Measurements from ENCODE around the gene NDUFB4. TPM values are rescaled to one million over a fixed set of nuclear protein-coding genes. Genes with fewer than 3 reads are reported as not detected.

Gene NDUFB4
- total and polyA plus RNA-seq, 9 of the 15 experiments (the other 6 are each of a cell fraction or from before 2014, with no cell fraction given), result 124 to 670 (median 227) TPM

- TF ChIP-seq ELF1 (tag; IDR thresholded peaks at IDR 0.05) (no peak), RBM25 (IDR thresholded peaks at IDR 0.05; ENCODE audit: low read depth, low read length, severe bottlenecking) (peak; percentile 75), MED1 (CRISPR knock-in tag; IDR thresholded peaks at IDR 0.05; ENCODE audit: borderline replicate concordance) (no peak), DEAF1 (CRISPR knock-in tag; IDR thresholded peaks at IDR 0.05) (no peak), PKNOX1 (IDR thresholded peaks at IDR 0.05) (peak; percentile 70), CBX3 (IDR thresholded peaks at IDR 0.05; ENCODE audit: borderline replicate concordance in 1 of 2, low read length in 2 of 2) (0 out of 3 replicates have a peak, but pooled peaks of 1 of the 2 experiments have one; percentile 35), COPS2 (conservative IDR thresholded peaks at IDR 0.05) (no peak), GATA2 (CRISPR knock-in tag; IDR thresholded peaks at IDR 0.05) (no peak), MAX (CRISPR knock-in tag; IDR thresholded peaks at IDR 0.05) (no peak), BCOR (IDR thresholded peaks at IDR 0.05) (peak; percentile 93), SOX6 (IDR thresholded peaks at IDR 0.05) (no peak), ZNF24 (IDR thresholded peaks at IDR 0.05) (no peak), NEUROD1 (IDR thresholded peaks at IDR 0.05; ENCODE audit: borderline replicate concordance, low read depth, low read length, partially characterized antibody) (no peak), KDM1A (IDR thresholded peaks at IDR 0.05) (peak; percentile 34 to 63; a peak in 2 of 4 replicates), ZBTB8A (IDR thresholded peaks at IDR 0.05; ENCODE audit: partially characterized antibody) (no peak), HMBOX1 (IDR thresholded peaks at IDR 0.05) (peak; percentile 43; the same call in 1 of the 2 replicates), CEBPB (tag; IDR thresholded peaks at IDR 0.05) (no peak), ZFP36 (IDR thresholded peaks at IDR 0.05; ENCODE audit: low read depth, low read length, partially characterized antibody) (peak; percentile 88), PBX2 (CRISPR knock-in tag; IDR thresholded peaks at IDR 0.05; ENCODE audit: low read depth) (no peak), PBX2 (tag; conservative IDR thresholded peaks at IDR 0.05; ENCODE audit: low read depth) (peak; percentile 59), CSDE1 (IDR thresholded peaks at IDR 0.05) (no peak), CCAR2 (IDR thresholded peaks at IDR 0.05; ENCODE audit: low read depth, low read length) (no peak), SMARCA5 (IDR thresholded peaks at IDR 0.05) (peak; percentile 48; the same call in 1 of the 2 replicates), HNRNPL (IDR thresholded peaks at IDR 0.05; ENCODE audit: low read depth, low read length) (no peak), ZNF830 (CRISPR knock-in tag; IDR thresholded peaks at IDR 0.05) (no peak), ZNF778 (CRISPR knock-in tag; IDR thresholded peaks at IDR 0.05) (no peak)
Measured at GRCh38 chr3:120595788-120596115, 384 bp upstream of the NDUFB4 start (continued).

Data from K562 (cell line).